HG03045 (cell line): Measurements from ENCODE around the gene ZNF827.

Experiments used
- ATAC-seq: cut with Tn5 transposase; IDR thresholded peaks from one replicate; pipeline ENCODE4 v1.9.1; 2021; ENCODE audit warnings: mild to moderate bottlenecking, moderate library complexity; ENCODE audit not compliant: unreplicated experiment

The ZNF827 gene

GRCh38 chr4:145731028-145731427 is 207.6 kb downstream of the ZNF827 start:
- ATAC-seq: no peak

- ATAC-seq: no peak
These were observed 208.6 kb downstream of the ZNF827 start for GRCh38 chr4:145730026-145730425.

- ATAC-seq: no peak
These were observed 215.3 kb downstream of the ZNF827 start for GRCh38 chr4:145723336-145723735.

GRCh38 chr4:145722561-145722960 is 216.1 kb downstream of the ZNF827 start:
- no peak for ATAC-seq

GRCh38 chr4:145720656-145721055 is 218.0 kb downstream of the ZNF827 start:
- peak; percentile 38 for ATAC-seq

GRCh38 chr4:145719752-145720624 is 218.6 kb downstream of the ZNF827 start:
- peak; percentile 67 for ATAC-seq

- no peak for ATAC-seq
These were observed 221.9 kb downstream of the ZNF827 start for GRCh38 chr4:145716661-145717200.

GRCh38 chr4:145716200-145716599 is 222.4 kb downstream of the ZNF827 start:
- no peak for ATAC-seq

GRCh38 chr4:145709843-145710242 is 228.8 kb downstream of the ZNF827 start:
- peak; percentile 74 for ATAC-seq

GRCh38 chr4:145709336-145709735 is 229.3 kb downstream of the ZNF827 start:
- no peak for ATAC-seq
